HG02678 (cell line): Measurements from ENCODE around the gene NAA80.

Source experiments
- ATAC-seq: cut with Tn5 transposase; IDR thresholded peaks from one replicate; pipeline ENCODE4 v1.9.1; 2021; ENCODE audit warnings: mild to moderate bottlenecking, moderate library complexity; ENCODE audit not compliant: unreplicated experiment

NAA80 gene

DNA sequence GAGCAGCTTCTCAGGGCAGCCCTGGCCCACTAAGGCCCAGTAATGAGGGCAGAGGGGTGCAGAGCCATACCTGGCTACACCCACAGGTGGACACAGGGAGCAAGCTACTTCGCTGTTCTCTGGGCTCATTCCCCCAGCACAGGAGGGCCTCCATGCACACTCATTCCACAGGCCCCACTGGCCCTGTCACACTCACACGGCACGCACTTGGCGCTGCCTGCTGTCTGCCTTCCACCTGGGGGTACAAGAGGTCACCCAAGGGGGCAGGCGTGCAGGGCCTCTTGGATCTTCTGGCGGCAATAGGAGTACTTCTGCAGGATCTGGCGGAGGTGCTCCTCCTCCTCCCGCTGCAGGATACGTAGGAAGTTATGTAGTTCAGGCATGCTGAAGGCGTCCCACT, 31.1 kb upstream of the NAA80 start:
- ATAC-seq, result no peak

DNA sequence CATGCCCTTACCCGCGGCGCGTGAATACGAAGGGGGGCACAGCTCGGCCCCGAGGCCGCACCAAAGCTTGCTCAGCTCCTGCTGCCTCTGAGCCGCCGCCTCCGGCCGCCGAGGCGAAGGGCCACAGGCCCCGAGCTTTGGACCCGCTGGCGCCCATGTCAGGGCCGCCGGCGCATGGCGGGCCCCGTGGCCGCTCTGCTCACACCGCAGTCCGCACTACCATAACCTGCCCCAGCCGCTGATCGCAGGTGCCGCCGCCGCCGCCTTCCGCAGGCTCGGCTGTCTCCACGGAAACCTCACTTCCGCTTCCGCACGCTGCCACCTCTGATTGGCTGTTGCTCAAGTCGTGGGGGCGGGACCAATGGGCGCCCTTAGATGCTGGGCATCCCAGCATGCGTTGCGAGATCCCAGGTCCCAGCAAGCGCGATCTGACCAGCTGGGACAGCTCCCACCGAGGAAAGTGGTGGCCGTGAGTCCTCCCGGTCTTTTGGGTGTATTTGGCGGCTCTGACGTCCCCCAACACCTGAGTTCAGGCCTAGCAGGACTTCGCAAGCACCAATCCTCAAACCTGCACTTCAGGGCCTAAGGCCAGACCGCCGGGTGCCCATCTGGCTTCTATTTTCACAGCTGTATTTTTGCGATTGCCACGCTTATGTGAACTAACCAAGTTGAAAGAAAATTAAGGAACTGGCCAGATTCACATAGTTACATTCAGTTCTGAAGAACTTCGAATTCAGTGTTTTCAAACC, 28.9 kb upstream of the NAA80 start, which contains the start of gene TUSC2:
Gene TUSC2, minus strand, starts transcription at position 281 of the 749 bp plus-strand sequence. Its CDS starts 124 bp downstream, at position 157.
- ATAC-seq, result peak; percentile 94

DNA sequence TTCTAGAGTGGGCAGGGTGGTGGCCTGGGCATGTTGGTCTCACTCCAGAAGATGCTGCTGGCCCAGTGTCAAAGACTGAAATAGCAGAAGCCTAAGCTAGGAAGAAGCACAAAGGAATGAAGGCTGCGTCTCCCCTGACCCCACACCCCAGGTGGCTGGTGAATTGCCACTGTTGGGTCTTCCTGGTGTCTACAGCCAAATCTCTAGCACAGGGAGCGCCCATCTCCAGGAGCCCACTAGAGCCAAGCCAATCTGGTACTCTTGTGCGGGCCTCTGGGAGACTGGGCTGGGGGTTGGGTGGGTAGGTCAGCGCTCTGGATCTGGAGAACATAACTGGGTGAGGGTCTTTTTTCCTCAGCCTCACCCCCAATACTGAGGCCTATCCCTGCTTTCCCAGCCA, 27.9 kb upstream of the NAA80 start:
- ATAC-seq, result no peak

DNA sequence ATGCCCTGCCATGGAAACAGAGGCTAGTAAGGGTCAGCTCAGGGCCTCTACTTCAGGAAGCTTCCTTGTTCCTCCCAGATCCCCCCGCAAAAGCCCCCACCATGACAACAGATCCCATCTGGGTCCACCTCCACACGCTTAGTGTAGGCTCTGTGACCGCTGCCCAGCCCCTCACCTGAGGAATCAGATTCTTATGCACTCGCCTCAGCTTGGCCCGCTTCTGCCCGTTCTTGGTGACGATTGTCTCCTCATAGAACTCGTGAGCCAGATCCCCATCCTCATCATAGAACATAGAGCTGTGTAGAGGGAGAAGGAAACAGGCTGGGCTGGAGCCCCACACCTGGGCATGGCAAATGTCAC, 27.0 kb upstream of the NAA80 start:
- no peak for ATAC-seq

DNA sequence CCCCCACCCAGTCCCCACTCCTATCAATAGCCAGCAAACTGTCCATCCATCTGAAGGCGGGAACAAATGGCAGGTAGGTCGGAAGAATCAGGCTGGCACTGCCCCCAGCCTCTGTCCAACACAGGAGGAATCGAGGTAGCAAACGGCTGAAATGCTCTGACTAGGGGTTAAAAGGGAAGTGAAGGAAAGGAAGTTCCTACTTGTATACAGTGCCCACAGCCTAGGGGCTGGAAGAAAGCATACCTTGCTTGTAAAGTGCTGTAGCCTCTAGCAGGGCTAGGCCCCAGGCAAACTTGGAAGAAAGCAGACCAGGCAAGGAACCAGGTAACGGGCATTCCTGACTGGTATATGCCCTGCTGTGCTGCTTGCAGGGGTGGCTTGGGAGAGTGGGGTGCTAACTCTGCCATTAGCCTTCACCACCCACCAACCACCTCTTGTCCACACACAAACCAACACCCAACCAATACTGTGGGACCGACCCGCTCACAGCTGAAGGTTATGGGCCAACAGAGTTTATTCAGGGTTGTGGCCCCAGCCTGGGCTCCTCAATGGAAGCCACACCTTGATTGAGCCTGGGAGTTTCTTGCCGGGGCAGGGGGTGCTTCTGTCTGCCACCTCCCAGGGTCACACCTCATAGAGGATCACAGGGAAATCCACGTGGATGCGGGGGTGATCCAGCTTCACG, 26.4 kb upstream of the NAA80 start:
- ATAC-seq, result no peak

DNA sequence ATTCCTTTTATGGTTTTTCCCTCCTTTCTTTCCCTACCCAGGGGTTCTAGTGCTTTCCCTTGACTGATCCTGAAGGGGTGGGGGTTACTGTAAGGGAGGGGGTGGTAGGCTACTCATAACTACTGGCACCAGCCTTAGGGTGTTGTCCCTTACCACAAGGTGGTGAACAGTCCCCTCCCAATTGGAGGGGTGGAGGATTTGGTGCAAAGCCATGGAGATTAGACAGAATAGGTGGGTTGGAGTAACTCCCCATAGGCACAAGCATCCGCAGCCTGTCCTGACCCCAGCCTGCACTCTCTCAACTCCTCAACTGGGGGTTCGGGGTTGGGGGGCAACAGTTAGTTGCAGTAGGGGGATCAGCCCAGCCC, 25.9 kb upstream of the NAA80 start:
- ATAC-seq, result no peak

DNA sequence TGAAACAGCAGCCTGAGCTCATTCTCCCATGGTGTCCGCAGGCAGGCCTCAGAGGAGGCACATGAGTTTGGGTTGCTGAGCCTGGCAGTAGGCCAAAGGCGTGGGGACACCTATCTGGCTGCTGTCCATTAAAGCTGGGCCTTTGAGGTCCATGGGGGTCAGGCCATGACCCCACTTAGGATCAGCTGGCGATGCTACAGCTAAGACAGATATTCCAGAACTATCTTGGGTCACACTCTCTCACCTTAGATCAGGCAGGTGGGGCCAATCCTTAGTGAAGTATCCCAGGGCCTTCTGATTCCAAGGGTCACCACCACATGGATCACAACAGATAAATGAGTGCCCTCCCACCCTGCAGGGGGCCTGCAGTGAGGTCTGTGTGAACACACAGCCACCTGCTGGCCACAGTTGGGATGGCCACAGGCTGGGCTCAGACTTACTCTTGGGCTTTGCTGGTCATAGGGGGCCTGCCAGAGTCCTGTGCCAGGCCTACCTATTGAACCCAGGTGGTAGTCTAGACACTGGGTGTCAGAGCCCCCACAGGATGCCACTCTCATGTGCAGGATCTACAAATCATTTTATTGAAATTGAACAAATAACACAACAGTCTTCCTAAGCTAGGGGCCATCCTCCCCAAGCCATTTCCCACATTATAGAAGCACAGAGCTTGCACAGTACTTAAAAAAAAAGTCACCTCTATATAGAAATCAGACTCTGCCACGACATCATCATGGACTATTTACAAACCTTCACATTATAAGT, 25.3 kb upstream of the NAA80 start:
- ATAC-seq, result no peak

DNA sequence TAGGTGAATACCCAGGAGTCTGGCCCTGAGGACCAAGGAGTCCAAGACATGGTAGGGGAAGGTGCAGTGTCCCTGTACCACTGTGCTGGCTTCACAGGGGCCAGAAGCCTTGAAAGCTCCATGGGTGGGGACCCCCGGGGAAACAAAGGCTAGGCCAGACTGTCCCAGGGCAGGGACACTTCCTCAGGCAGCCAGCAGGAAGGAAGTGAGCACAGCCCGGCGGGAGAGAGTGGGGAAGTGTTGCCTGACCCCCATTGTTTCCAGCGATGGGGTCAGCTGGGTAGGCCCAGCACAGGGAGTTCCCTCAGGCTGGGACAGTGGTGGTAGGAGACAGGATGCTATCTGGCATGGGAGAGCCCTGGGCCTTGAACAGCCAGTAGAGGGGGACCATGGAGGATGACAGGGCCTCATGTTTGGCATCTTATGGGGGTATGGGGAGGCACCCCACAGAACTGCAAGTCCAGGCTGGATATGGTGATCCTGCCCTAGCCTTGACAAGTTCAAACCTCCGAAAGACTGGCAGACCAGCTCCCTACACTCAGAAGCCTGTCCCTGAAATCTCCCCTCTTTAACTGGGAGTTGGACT, 24.5 kb upstream of the NAA80 start:
- no peak for ATAC-seq

DNA sequence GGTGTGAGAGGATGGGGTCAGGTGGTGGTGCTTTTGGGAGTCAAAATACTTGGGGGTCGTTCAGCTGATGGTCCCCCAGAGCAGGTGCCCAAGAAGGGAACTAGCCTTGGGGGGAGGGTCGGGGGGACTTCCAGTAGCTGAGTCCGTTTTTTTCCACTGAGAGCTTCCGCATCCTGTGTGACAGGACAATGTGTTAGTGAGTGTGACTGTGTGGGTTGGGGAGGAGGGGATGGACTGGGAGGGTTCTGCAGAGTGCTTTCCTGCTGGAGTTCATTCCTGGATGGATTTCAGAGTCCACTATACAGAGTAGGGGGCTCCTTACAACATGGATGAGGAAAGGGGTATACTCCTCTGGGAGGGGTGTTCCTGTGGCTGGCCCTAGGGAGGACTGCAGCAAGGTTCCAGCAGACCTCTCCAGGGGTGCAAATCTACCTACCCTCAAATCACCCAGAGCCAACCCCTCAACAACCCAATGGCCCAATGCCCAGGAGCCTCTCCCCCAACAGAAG, 23.9 kb upstream of the NAA80 start:
- no peak for ATAC-seq

DNA sequence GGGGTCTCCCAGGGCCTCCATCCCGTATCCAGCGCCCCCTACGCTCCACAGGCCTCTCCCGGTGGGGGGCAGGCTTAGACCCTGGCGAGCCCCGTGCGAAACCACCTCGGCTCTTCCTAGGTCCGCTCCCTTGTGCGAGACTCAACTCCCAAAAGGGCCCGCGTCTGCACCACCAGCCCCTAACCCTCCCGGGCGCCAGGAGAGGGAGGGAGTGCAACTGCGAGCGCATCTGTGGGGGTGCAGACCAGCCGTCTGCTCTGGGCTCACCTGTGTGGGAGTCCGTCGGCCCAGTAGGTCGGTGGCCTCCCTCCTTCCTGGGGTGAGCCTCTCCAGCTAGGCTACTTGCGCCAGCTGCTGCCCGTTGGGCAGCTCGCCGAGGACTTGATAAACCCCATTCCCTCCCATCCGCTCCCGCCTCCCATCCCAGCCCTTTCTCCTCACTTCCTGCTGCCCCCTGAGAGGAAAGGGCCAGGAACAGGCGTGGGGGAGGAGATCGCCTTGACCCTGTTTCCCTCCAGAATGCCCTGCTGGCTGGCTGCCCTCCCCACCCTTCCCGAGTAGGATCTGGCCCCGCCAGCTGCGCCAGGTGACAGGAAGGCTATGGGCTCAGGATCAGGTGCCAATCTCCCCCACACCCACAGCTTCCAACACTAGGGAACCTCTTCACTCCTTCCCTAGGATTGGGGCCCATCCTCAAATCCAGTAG, 23.3 kb upstream of the NAA80 start, which contains the start of gene HYAL2:
Gene HYAL2, minus strand, starts transcription at position 360 of the 706 bp plus-strand sequence. CDS start 2,256 bp downstream, outside the sequence.
- ATAC-seq, result no peak

DNA sequence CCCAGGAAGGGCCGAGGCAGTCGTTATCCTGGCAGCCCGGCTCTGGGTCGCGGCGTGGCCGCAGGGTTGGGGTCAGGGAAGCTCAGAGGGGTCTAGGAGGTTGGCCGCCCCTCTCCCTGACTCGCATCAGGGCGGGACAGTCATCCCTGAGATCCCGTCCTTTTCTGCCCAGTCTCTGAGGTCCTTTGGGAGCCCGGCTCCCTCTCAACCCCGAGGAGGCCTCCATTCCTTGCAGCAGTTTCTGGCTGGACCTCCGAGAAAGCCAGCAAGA, 22.8 kb upstream of the NAA80 start:
- ATAC-seq, result no peak

DNA sequence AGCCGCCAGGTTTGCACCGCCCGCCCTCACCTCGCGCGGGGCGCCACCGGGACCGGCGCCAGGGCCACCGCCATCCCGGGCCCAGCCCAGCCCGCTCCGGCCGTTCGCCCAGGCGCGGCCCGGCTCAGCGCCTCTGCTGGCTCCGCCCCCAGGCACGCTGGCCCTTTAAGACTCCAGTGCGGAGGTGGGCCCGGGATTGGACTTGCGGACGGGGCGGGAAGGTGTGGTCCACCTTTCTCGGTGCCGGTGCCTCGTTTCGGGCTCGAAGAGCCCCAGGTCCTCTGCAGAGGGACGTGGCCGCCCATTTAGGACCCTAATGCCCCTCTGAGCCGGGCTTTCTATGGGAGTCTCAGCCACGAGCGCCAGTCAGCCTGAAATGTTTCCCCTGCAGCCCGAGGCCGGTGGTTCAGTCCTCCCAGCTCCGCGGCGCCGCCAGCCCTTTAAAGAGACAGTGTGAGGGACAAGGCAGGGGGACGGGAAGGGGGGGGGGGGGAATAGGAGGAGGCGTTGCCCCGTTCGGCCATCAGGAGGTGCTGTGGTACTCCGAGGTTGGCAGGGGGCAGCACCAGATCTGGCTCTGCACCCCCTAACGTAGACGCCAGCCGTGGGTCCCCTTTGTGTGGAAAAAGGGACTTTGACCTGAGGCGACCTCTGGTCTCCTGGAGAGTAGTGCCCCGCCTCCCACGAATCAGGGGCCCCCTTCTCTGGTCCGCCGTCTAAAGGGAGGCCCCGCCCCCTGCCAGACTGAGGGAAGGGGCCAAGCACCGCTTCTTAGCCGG, 22.3 kb upstream of the NAA80 start:
- ATAC-seq, result peak; percentile 83

DNA sequence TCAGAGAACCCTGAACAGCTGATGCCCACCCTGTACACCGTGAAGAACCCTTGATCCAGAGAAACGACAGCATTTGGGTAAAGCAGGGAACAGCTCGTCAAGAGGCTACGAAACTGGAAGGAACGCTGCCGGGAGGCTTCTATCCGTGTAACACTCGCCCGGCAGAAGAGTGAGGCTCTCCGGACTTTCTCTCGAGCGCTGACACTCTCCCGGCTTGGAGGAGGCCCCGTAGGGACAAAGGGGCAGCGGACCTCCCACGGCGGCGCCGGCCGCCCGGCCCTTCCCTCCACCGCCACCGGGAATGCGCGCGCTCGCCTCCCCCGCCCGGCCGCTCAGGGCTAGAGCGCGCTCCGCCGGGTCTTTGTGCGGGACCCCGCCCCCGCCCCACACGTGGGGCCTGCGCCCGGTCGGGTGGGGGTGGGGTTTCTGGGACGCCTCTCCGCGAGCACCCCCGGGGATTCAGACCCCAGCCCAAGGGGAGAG, 21.7 kb upstream of the NAA80 start:
- peak; percentile 59 for ATAC-seq

DNA sequence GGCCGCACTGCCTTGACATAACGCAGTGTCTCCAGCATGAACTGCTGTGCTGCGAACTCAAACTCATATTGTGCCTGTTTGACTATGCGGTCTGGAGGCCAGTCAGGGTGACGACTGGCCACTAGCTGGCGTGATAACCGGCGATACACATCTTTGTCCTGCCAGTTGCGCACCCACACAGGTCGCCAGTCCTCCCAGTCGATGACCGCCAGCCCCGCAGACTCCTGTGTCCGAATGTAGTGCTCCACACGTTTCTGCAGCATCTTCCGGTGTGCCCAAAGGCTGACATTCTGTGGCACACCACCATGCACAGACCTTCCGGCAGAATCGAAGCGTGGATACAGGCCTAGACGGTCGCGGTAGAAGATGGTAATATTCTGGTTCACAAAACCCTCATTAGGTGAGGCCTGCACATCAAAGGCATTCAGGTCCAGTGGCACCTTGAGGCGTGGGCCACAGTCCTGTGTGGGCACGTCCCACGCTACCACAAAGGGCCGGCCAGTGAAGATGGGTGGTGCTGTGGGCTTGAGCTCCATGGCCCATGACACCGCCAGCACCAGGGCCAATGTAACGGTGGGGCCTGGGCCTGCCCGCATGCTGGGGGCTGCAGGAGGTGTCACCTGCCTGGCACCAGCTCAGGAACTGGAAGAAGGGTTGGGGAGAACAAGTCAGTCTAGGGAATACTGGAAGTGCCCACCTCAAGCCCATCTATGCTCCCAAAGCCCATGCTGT, 20.9 kb upstream of the NAA80 start:
- ATAC-seq, result no peak

DNA sequence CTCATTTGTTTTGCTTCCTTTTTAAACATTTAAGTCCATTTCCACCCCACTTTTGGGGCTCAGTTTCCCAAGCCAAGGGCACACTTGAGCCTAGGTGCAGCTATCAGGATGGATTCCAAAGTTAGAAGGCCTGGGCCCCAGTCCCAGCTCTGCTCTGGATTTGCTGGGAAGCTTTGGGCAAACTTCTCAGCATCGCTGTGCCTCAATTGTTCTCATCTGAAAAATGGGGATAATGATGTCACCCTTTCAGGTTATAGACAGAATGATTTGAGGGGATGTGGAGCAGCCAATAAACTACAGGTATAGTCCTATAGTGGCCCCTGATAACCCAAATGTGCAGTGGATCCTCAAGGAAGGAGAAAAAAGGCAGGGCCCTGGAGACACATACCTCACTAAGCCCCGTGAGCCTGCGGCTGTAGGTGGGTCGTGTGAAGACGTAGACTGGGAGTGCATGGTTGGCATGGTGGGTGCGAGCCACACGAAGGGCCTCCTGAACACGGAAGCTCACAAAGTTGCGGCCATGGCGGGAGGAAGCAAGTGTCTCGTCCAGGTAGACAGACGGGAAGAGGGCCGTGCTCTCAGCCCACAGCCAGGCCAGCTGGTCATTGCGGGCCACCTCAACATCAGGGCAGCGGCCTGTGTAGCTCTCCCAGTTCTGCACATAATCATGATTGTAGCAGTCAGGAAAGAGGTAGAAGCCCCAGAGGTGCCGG, 20.1 kb upstream of the NAA80 start:
- no peak for ATAC-seq

DNA sequence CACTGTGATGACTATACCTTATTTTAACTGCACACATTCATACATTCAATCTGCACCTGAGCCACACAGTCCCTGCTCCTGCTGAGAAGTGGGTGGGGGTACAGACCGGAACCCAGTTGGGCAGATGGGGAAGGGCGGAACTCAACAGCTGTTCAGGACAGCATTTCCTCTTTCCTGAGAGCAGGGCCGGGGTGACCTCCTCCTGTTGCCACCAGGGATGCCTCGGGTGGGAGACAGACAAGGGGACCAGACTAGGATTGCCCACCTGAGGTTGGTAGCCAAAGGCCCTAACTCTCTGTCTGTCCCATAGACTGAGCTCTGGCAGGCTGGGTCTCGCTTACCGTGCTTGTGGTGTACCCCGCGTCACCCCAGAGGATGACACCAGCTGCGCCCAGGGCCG, 19.4 kb upstream of the NAA80 start:
- no peak for ATAC-seq

DNA sequence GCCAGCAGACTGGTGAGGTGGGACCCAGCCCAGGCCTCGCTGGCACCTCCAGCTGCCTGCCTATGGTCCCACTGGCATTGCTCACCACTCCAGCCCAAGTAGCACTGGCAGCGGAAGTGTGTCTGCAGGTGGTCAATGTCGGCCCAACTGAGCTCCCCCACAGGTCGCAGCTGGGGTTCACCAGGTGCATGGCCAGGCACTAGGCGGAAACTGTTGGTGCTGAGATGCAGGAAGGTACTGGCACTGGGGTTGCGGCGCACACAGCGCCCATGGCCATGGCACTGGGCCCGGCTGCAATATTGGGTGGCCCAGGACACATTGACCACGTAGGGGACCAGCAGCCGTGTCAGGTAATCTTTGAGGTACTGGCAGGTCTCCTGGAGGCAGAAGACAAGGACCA, 19.0 kb upstream of the NAA80 start:
- ATAC-seq, result no peak

DNA sequence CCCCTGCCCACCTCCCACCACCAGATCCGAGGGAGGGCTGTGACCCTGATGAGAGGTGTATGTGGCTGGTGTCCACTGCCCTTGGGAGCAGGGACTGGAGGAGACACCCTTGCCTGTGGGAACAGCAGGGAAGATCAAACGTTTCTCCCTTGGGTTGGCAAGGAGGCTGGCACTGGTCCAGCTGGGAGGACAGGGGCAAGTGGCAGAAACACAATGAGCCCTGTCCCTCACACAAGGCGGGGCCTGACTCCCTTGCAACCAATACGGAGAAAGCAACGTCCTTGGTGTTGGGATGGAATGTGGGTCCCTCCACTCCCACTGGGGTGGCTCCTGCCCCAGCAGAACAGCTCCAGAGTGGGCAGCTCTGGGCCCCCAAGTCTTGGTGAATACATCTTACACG, 18.1 kb upstream of the NAA80 start:
- ATAC-seq, result no peak
